Hematopoietic multipotent progenitor cell treated with erythropoietin and hydrocortisone succinate and interleukin-3 and kit ligand, for 4 days (in vitro differentiated cells): ENCODE results near the gene ACKR1.

Experiments
- DNase-seq: peaks from one replicate; pipeline ENCODE4 v3.0.0-alpha.2; 2015

The ACKR1 gene

GRCh38 chr1:159187647-159188374 lies 16.9 kb upstream of the ACKR1 start:
- no peak for DNase-seq

- peak; percentile 79 for DNase-seq
Measured at GRCh38 chr1:159188375-159188788, 16.3 kb upstream of the ACKR1 start.

DNA sequence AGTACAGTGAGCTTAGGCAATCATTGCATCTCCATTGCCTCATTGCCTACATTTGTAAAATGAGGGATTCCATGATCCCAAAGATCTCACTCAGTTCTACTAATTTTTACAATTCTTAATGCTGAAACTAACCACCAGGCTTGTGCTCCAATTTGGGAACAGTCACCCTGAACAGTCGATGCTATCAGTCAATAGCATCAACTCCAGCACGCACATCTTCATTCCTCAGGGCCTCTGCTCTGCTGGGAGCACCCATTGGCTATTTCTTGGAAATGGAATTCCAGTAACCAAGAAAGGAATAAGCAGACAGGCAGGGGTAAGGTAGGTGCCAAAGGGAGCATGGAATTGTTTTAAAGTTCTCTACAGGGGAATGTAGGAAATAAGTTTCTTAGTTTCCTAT lies 14.2 kb upstream of the ACKR1 start:
- DNase-seq, result no peak

- peak; percentile 34 for DNase-seq
Measured at GRCh38 chr1:159196543-159196942, 8.1 kb upstream of the ACKR1 start.

- DNase-seq, result peak; percentile 94
Measured at GRCh38 chr1:159197561-159198557, 6.8 kb upstream of the ACKR1 start.

- no peak for DNase-seq
Measured at GRCh38 chr1:159199901-159200300, 4.8 kb upstream of the ACKR1 start.

GRCh38 chr1:159200769-159201168 lies 3.9 kb upstream of the ACKR1 start:
- peak; percentile 92 for DNase-seq

DNA sequence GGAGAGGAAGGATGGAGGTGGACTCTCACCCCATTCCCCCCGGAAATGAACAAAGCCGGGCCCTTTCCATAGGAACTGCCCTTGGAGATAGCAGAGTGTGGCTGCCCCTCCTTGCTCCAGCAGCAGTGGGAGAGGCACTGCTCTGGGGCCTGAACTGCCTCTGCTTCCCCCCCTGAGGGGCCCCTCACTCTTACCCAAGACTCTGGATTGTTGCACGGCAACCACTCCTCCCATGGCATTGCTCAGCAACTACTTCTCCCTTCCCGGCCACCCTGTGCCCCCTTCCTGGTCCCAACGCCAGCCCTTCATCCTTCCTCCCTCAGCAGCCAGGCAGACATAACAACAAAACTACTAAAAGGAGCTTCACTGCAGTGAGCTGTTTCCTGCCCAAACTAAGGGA lies 3.0 kb upstream of the ACKR1 start:
- DNase-seq, result peak; percentile 48

- DNase-seq, result no peak
Measured at GRCh38 chr1:159203610-159204009, 1.1 kb upstream of the ACKR1 start.

DNA sequence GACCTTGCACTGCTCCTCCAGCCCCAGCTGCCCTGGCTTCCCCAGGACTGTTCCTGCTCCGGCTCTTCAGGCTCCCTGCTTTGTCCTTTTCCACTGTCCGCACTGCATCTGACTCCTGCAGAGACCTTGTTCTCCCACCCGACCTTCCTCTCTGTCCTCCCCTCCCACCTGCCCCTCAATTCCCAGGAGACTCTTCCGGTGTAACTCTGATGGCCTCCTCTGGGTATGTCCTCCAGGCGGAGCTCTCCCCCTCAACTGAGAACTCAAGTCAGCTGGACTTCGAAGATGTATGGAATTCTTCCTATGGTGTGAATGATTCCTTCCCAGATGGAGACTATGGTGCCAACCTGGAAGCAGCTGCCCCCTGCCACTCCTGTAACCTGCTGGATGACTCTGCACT lies 550 bp downstream of the ACKR1 start:
- DNase-seq, result no peak

DNA sequence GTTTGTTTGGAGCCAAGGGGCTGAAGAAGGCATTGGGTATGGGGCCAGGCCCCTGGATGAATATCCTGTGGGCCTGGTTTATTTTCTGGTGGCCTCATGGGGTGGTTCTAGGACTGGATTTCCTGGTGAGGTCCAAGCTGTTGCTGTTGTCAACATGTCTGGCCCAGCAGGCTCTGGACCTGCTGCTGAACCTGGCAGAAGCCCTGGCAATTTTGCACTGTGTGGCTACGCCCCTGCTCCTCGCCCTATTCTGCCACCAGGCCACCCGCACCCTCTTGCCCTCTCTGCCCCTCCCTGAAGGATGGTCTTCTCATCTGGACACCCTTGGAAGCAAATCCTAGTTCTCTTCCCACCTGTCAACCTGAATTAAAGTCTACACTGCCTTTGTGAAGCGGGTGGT lies 1.4 kb downstream of the ACKR1 start:
- no peak for DNase-seq

- no peak for DNase-seq
Measured at GRCh38 chr1:159207080-159207479, 2.4 kb downstream of the ACKR1 start.

DNA sequence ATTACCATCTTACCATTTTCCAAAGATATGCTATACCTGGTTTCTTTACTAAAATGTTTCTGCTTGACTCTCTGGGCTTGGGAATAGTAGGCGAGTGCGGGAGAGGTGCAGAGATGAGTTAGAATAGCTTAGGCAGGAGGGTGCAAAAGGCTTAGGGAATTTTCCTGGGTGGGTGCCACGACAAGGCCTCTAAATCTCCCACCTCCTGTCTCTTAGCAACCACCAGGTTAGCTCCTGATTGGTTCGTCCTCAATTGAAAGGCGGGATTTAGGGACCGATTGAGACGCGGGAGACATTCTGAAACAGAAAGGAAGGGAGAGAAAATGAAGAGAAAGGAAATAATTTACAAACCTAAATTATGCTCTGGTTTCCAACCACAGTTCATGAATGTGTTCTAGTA lies 3.1 kb downstream of the ACKR1 start:
- DNase-seq, result no peak

DNA sequence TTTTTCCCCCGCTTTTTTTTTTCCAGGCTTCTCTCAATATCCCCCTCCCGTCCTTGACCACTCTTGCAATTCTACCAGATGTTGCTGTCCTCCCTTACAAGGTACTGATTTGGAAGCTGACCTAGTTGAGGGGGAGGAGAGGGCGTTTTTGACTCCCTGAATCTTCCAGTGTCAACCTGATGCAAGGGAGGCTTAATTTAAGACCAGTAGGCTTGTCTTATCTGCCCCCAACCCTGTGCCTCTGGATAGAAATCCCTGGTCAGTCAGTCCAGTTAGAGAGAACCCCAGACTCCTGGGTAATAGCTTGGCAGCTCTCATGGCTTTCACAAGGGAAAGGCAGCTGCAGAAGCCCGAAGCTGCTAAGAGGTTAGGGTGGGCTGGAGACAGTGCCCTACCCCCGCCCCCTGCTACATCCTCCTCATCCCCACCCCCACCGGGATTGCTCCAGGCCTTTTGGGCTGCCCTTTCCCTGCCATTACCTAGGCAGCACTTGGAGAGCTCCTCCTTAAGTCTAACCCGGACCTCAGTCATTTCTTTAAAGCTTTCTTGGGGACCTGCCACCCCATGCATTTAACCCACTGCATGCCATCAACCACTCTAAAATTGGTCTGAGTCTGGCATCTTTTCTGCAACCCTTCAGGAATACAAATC lies 3.6 kb downstream of the ACKR1 start:
- DNase-seq, result no peak

GRCh38 chr1:159209061-159209460 lies 4.4 kb downstream of the ACKR1 start:
- no peak for DNase-seq

GRCh38 chr1:159211331-159212136 lies 6.9 kb downstream of the ACKR1 start:
- peak; percentile 81 for DNase-seq

- no peak for DNase-seq
Measured at GRCh38 chr1:159212596-159212995, 7.9 kb downstream of the ACKR1 start.

- DNase-seq, result peak; percentile 74
Measured at GRCh38 chr1:159214149-159214760, 9.6 kb downstream of the ACKR1 start.

DNA sequence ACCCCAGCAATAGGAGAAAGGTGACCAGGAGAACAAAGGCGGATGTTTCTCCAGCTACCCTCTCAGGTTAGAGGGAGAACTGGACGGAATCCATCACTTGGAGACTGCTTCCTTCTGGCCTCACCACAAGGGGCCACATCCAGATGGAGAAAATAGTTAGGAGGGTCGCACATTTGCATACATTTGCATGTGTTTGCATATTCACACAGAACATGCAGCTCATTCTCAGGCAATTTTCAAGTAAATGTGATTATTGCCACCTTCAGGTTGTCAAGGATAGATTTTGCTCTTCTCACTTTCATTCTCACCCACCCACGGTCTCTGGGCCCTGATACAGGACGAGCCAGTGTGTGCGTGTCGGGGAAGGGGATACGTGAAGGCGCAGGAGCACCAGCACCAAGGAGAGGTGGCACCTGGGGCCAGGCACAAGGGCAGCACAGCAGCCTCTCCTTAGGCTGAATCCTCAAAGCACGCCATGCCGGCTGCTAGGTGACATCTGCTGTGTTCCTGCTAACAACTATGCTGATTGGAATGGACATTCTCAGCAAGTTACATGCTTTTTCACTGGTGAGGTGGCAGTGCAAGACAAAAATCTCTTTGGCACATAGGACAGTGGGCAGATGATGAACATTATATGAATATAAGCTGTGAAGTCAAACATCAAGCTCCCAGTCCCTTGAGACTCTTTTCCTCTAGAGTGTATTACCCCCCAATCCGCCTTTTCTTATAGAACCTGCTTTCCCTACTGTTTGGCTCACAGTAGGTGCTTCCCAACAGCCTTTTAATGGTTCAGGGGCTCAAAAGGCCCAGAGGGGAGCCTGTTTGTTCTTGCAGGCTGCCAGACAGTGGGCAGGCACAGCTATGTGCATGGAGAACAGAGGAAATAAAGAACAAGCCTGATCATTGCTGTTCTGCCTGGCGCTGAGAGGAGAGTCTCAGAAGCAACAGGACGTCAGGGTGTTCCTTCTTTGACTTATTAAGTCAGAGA lies 14.3 kb downstream of the ACKR1 start:
- no peak for DNase-seq

DNA sequence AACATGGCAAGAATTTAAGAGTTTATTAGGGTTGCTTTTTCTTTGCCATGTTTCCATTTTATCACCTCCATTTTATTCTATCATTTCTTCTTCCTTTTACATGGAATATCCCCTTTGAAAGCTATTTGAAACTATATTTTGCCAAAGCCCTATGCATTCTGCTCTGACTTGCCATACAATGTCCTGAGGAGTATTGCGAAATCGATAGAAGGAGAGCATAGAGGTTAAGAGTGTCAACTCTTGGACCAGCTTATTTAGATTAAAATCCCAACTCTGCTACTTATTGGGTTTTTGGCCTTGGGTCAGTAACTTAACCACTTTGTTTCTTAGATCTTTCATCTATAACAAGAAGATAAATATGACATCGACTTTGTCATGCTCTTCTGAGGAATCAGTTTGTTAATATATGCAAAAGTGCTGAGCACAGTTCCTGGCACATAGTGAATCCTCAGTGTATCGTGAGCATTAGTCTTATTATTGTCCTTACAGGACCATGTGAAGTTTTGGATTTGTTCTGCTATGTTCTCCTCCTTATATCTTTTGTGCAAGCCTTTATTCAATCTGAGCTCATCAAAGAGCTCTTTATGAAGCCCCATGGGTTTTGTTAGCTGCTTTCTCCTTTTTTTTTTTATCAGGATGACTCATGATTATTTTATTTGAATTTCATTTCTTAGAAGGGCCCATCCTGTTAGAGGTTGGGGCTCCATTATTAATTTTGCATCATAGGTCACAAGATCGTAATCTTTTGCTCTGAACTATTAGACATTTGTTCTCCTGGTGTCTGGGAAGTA lies 17.6 kb downstream of the ACKR1 start:
- no peak for DNase-seq
